ENCODE measurements around the gene LIN7A.

The LIN7A gene

GRCh38 chr12:80979251-80979650 is 41.5 kb upstream of the LIN7A start:
- no peak overlapping the region for H3K4me2 ChIP-seq (ENCODE audit: low read depth, low read length, poor library complexity, severe bottlenecking)
- no peaks in the 10 kb centered on the region for H3K9me3 ChIP-seq (ENCODE audit: insufficient read depth, low read depth, low read length)
- H3K9ac ChIP-seq (ENCODE audit: low read depth, low read length, poor library complexity, severe bottlenecking), result no peak overlapping the region
- H3K4me3 ChIP-seq (ENCODE audit: low read length, poor library complexity, severe bottlenecking), result no peak overlapping the region
- no peaks in the 10 kb centered on the region for H3K27me3 ChIP-seq (ENCODE audit: insufficient read depth, low read length, poor library complexity, severe bottlenecking)
- H3K79me2 ChIP-seq (ENCODE audit: insufficient read depth, low read length), result no peaks in the 10 kb centered on the region
- no peaks in the 10 kb centered on the region for H4K20me1 ChIP-seq (ENCODE audit: insufficient read depth, low read length, poor library complexity, severe bottlenecking)
- H3K36me3 ChIP-seq (ENCODE audit: insufficient read depth, low read length), result no peaks in the 10 kb centered on the region
- H3K9me2 ChIP-seq (replicated peaks; ENCODE audit: low read depth, low read length), result no peaks in the 10 kb centered on the region
- H3F3A ChIP-seq (ENCODE audit: low read depth), result no peaks in the 10 kb centered on the region
- H3K4me1 ChIP-seq (ENCODE audit: insufficient read depth, low read length, poor library complexity, severe bottlenecking), result no peaks in the 10 kb centered on the region
- TF ChIP-seq EZH2phosphoT487 (IDR thresholded peaks at IDR 0.05; ENCODE audit: borderline replicate concordance), result no peak
- no peak for TF ChIP-seq CTCF (conservative IDR thresholded peaks at IDR 0.05; ENCODE audit: low read length)
- no peak overlapping the region for H2AFZ ChIP-seq (ENCODE audit: low read length)

GRCh38 chr12:80977346-80977745 is 39.6 kb upstream of the LIN7A start:
- Histone ChIP-seq H3K79me2 (ENCODE audit: insufficient read depth, low read length) (no peaks in the 10 kb centered on the region), H3K4me1 (ENCODE audit: insufficient read depth, low read length, poor library complexity, severe bottlenecking) (no peaks in the 10 kb centered on the region), H3K4me3 (ENCODE audit: low read length, poor library complexity, severe bottlenecking) (no peak overlapping the region), H2AFZ (ENCODE audit: low read length) (no peak overlapping the region), H3K4me2 (ENCODE audit: low read depth, low read length, poor library complexity, severe bottlenecking) (no peak overlapping the region), H3K9me2 (replicated peaks; ENCODE audit: low read depth, low read length) (no peaks in the 10 kb centered on the region), H3K27me3 (ENCODE audit: insufficient read depth, low read length, poor library complexity, severe bottlenecking) (no peaks in the 10 kb centered on the region), H3K9me3 (ENCODE audit: insufficient read depth, low read depth, low read length) (no peaks in the 10 kb centered on the region), H4K20me1 (ENCODE audit: insufficient read depth, low read length, poor library complexity, severe bottlenecking) (no peaks in the 10 kb centered on the region), H3K36me3 (ENCODE audit: insufficient read depth, low read length) (no peaks in the 10 kb centered on the region), H3K9ac (ENCODE audit: low read depth, low read length, poor library complexity, severe bottlenecking) (no peak overlapping the region), H3F3A (ENCODE audit: low read depth) (no peaks in the 10 kb centered on the region)
- TF ChIP-seq CTCF (conservative IDR thresholded peaks at IDR 0.05; ENCODE audit: low read length) (no peak), EZH2phosphoT487 (IDR thresholded peaks at IDR 0.05; ENCODE audit: borderline replicate concordance) (no peak)

- H3K9ac ChIP-seq (ENCODE audit: low read depth, low read length, poor library complexity, severe bottlenecking), result no peak overlapping the region
- H3K79me2 ChIP-seq (ENCODE audit: insufficient read depth, low read length), result no peaks in the 10 kb centered on the region
- no peaks in the 10 kb centered on the region for H4K20me1 ChIP-seq (ENCODE audit: insufficient read depth, low read length, poor library complexity, severe bottlenecking)
- TF ChIP-seq CTCF (conservative IDR thresholded peaks at IDR 0.05; ENCODE audit: low read length) (no peak), EZH2phosphoT487 (IDR thresholded peaks at IDR 0.05; ENCODE audit: borderline replicate concordance) (no peak)
- no peaks in the 10 kb centered on the region for H3K27me3 ChIP-seq (ENCODE audit: insufficient read depth, low read length, poor library complexity, severe bottlenecking)
- no peaks in the 10 kb centered on the region for H3F3A ChIP-seq (ENCODE audit: low read depth)
- no peak overlapping the region for H2AFZ ChIP-seq (ENCODE audit: low read length)
- no peak overlapping the region for H3K4me3 ChIP-seq (ENCODE audit: low read length, poor library complexity, severe bottlenecking)
- no peak overlapping the region for H3K4me2 ChIP-seq (ENCODE audit: low read depth, low read length, poor library complexity, severe bottlenecking)
- H3K9me2 ChIP-seq (replicated peaks; ENCODE audit: low read depth, low read length), result no peaks in the 10 kb centered on the region
- no peaks in the 10 kb centered on the region for H3K9me3 ChIP-seq (ENCODE audit: insufficient read depth, low read depth, low read length)
- H3K36me3 ChIP-seq (ENCODE audit: insufficient read depth, low read length), result no peaks in the 10 kb centered on the region
- no peaks in the 10 kb centered on the region for H3K4me1 ChIP-seq (ENCODE audit: insufficient read depth, low read length, poor library complexity, severe bottlenecking)
Observed at GRCh38 chr12:80968326-80968725, 30.6 kb upstream of the LIN7A start.
